Endothelial cell of umbilical vein (primary cell): ENCODE data around the gene PCDHGB2.

Experiments
- CTCF ChIP-seq, 2 donors: IDR thresholded peaks; 1 replicate in 1 of 2; 2 replicates in 1 of 2; pipeline ENCODE4 v1.5.1; 2011; ENCODE audit warnings: low read length in 2 of 2, mild to moderate bottlenecking in 2 of 2, moderate library complexity in 2 of 2, control low read depth in 1 of 2, inconsistent platforms in 1 of 2, low read depth in 1 of 2; ENCODE audit not compliant: insufficient read depth in 1 of 2; ENCODE audit errors: extremely low read depth in 1 of 2
- EZH2 ChIP-seq: IDR thresholded peaks from 2 replicates; pipeline ENCODE4 v1.6.1; 2012; ENCODE audit warnings: borderline replicate concordance, low read depth, mild to moderate bottlenecking, moderate library complexity, low read length, inconsistent platforms; ENCODE audit not compliant: severe bottlenecking
- JUN ChIP-seq: IDR thresholded peaks from 2 replicates; pipeline ENCODE4 v1.6.1; 2011; ENCODE audit warnings: borderline replicate concordance, low read depth; ENCODE audit not compliant: insufficient read length, insufficient read depth
- MAX ChIP-seq: IDR thresholded peaks from 2 replicates; pipeline ENCODE4 v1.6.1; 2011; ENCODE audit not compliant: insufficient read depth, insufficient read length
- POLR2A ChIP-seq: IDR thresholded peaks from 2 replicates; pipeline ENCODE4 v1.6.1; 2012; ENCODE audit warnings: low read depth, mild to moderate bottlenecking, control low read depth, low read length
- POLR2AphosphoS5 ChIP-seq: IDR thresholded peaks from 2 replicates; pipeline ENCODE4 v1.6.1; 2012; ENCODE audit warnings: low read depth, mild to moderate bottlenecking, control low read depth, low read length, moderate library complexity; ENCODE audit not compliant: insufficient read depth

- TF ChIP-seq CTCF (IDR thresholded peaks at IDR 0.05; ENCODE audit: extremely low read depth in 1 of 2, insufficient read depth in 1 of 2, low read depth in 1 of 2, low read length in 2 of 2) (no peak), POLR2A (no peak), POLR2AphosphoS5 (no peak), JUN (no peak), EZH2 (peak; percentile 58), MAX (no peak)
Observed at GRCh38 chr5:141383345-141383744, 23.6 kb downstream of the PCDHGB2 start.
